A673 (cell line): Measurements from ENCODE around the gene OR1Q1. TPM values are rescaled to one million over a fixed set of nuclear protein-coding genes. Genes with fewer than 3 reads are reported as not detected.

Experiments used
- BruUV-seq: library from RNA; stranded (reverse); fragments of 400-500 nt; replicated peaks from 2 replicates; lab custom pipeline; 2021; lab: Mats Ljungman, UMichigan
- CTCF ChIA-PET: fragments of 300-600 bp; sonication (Branson Sonifier 250); formaldehyde crosslinking; loops from one replicate; lab custom pipeline; 2022; ENCODE audit warnings: antibody characterized with exemption; lab: Charles Lee
- POLR2A ChIA-PET: fragments of 300-600 bp; sonication (Branson Sonifier 250); formaldehyde crosslinking; loops from one replicate; lab custom pipeline; 2022; ENCODE audit warnings: antibody characterized with exemption; ENCODE audit not compliant: low non-redundant PET; lab: Charles Lee
- DNase-seq: peaks from one replicate; pipeline ENCODE4 v3.0.0-alpha.2; 2015; ENCODE audit warnings: low spot score
- H3K27ac ChIP-seq: fragments of 200-600 bp; sonication (generic); 2 replicates; pipeline ENCODE4 v1.5.1; 2016; ENCODE audit warnings: mixed run types, low read depth, mild to moderate bottlenecking, mixed read lengths, antibody characterized with exemption, low read length; ENCODE audit not compliant: poor library complexity, severe bottlenecking
- H3K27me3 ChIP-seq: fragments of 200-600 bp; sonication (generic); replicated peaks from 2 replicates; pipeline ENCODE4 v1.6.1; 2017; ENCODE audit warnings: mixed run types, low read depth, mild to moderate bottlenecking, mixed read lengths, antibody characterized with exemption, low read length; ENCODE audit not compliant: insufficient read depth, poor library complexity
- H3K36me3 ChIP-seq: fragments of 200-600 bp; sonication (generic); 2 replicates; pipeline ENCODE4 v1.6.1; 2016; ENCODE audit warnings: mixed run types, mild to moderate bottlenecking, mixed read lengths, antibody characterized with exemption, low read length; ENCODE audit not compliant: insufficient read depth, poor library complexity, severe bottlenecking
- H3K4me1 ChIP-seq: fragments of 200-600 bp; sonication (generic); 2 replicates; pipeline ENCODE4 v1.6.1; 2017; ENCODE audit warnings: mixed run types, mild to moderate bottlenecking, mixed read lengths, antibody characterized with exemption, low read length; ENCODE audit not compliant: insufficient read depth, poor library complexity, severe bottlenecking
- H3K4me3 ChIP-seq: fragments of 200-600 bp; sonication (generic); 2 replicates; pipeline ENCODE4 v1.5.1; 2016; ENCODE audit warnings: low read depth, mixed run types, mild to moderate bottlenecking, mixed read lengths, low read length; ENCODE audit not compliant: poor library complexity, severe bottlenecking
- H3K9me3 ChIP-seq: fragments of 200-600 bp; sonication (generic); 2 replicates; pipeline ENCODE4 v1.6.1; 2016; ENCODE audit warnings: mixed run types, low read depth, mild to moderate bottlenecking, mixed read lengths, antibody characterized with exemption, low read length; ENCODE audit not compliant: poor library complexity, severe bottlenecking
- CTCF ChIP-seq: fragments of 300-800, 200-600 bp; sonication (generic); conservative IDR thresholded peaks from 2 replicates; pipeline ENCODE4 v1.5.1; 2017; ENCODE audit warnings: low read depth, mild to moderate bottlenecking, antibody characterized with exemption, low read length, moderate library complexity, mixed read lengths
- EZH2 ChIP-seq: fragments of 200-600 bp; sonication (generic); IDR thresholded peaks from 2 replicates; pipeline ENCODE4 v1.6.1; 2017; ENCODE audit warnings: borderline replicate concordance, low read depth, mild to moderate bottlenecking, mixed read lengths, antibody characterized with exemption, low read length; ENCODE audit not compliant: poor library complexity, severe bottlenecking
- intact Hi-C: fragments of 100-400 bp; cut with micrococcal nuclease; formaldehyde crosslinking; loops from one replicate; pipeline ENCODE4 v1.10.0; 2022; ENCODE audit not compliant: unreplicated experiment
- total RNA-seq: library from RNA; stranded (reverse); gene quantifications from 2 replicates; pipeline ENCODE4 v1.2.3, GENCODE V29; 2021

OR1Q1 gene
- total RNA-seq, 1 experiment from 2014 or later, result not detected

- no peak overlapping the region for H3K4me3 ChIP-seq
- H3K27me3 ChIP-seq, result peaks cover 32% of the 10 kb centered on the region
- no peak for TF ChIP-seq EZH2
- intact Hi-C loops, result no loop called here
- no TSS peak for BruUV-seq
- CTCF ChIA-PET, result no interaction called here
- H3K9me3 ChIP-seq, result no peaks in the 10 kb centered on the region
- POLR2A ChIA-PET, result no interaction called here
- no peak for DNase-seq
- no peaks in the 10 kb centered on the region for H3K4me1 ChIP-seq
- no peaks in the 10 kb centered on the region for H3K36me3 ChIP-seq
- no peak overlapping the region for H3K27ac ChIP-seq
These were observed 8.0 kb upstream of the OR1Q1 start for GRCh38 chr9:122606587-122606986.

DNA sequence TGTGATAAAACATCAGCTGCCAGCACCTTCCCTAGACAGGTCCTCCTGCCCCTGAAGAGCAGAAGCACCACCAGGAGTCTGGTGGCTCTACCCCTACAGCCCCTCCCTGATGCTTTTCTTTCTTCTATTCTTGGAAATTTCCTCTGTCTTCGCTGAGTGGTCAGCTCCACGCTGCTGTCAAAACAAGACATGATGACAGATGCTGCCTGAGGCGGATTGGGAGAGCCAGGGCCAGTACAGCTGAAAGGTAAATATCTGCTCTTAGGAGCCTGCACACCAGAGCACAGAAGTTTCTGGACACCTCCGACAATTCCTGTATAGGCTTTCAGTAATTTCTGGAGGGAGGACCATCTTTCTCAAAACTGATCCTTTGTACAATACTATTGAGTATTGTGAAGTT, 4.7 kb upstream of the OR1Q1 start:
- no peak overlapping the region for H3K4me3 ChIP-seq
- POLR2A ChIA-PET, result no interaction called here
- intact Hi-C loops, result no loop called here

GRCh38 chr9:122619996-122620395, 5.5 kb downstream of the OR1Q1 start:
- BruUV-seq, result no TSS peak
- Histone ChIP-seq H3K4me3 (no peak overlapping the region), H3K9me3 (no peaks in the 10 kb centered on the region), H3K27ac (no peak overlapping the region), H3K36me3 (no peaks in the 10 kb centered on the region), H3K27me3 (peaks cover 6% of the 10 kb centered on the region), H3K4me1 (no peaks in the 10 kb centered on the region)
- DNase-seq, result no peak
- CTCF ChIA-PET, result no interaction called here
- POLR2A ChIA-PET, result no interaction called here
- intact Hi-C loops, result no loop called here
- TF ChIP-seq CTCF, result no peak
- no peak for TF ChIP-seq EZH2

More for the DNA sequence above, 4.7 kb upstream of the OR1Q1 start:
- H3K27ac ChIP-seq, result no peak overlapping the region
- no peaks in the 10 kb centered on the region for H3K9me3 ChIP-seq
- no peak for DNase-seq
- H3K36me3 ChIP-seq, result no peaks in the 10 kb centered on the region
- BruUV-seq, result no TSS peak
- CTCF ChIA-PET, result no interaction called here
- no peaks in the 10 kb centered on the region for H3K4me1 ChIP-seq
- H3K27me3 ChIP-seq, result peaks cover 14% of the 10 kb centered on the region
- TF ChIP-seq EZH2, result no peak
- TF ChIP-seq CTCF, result no peak

GRCh38 chr9:122642226-122642625, 27.7 kb downstream of the OR1Q1 start:
- H3K27me3 ChIP-seq, result peaks cover 15% of the 10 kb centered on the region
- TF ChIP-seq CTCF, result no peak

More at GRCh38 chr9:122642226-122642625, 27.7 kb downstream of the OR1Q1 start:
- Histone ChIP-seq H3K9me3 (no peaks in the 10 kb centered on the region), H3K36me3 (no peaks in the 10 kb centered on the region), H3K4me3 (no peak overlapping the region), H3K27ac (no peak overlapping the region), H3K4me1 (no peaks in the 10 kb centered on the region)
- no TSS peak for BruUV-seq
- peak; percentile 2 for DNase-seq
- intact Hi-C loops, result no loop called here
- POLR2A ChIA-PET, result no interaction called here
- CTCF ChIA-PET, result no interaction called here
